GM12801 (cell line): ENCODE data around the gene NAV1.

ENCODE experiments used
- TF ChIP-seq, protein P1 (sequence below): IDR thresholded peaks from one replicate; pipeline ENCODE4 v1.5.1; 2011; ENCODE audit warnings: control low read depth; ENCODE audit not compliant: insufficient read length; ENCODE audit errors: extremely low read depth

NAV1 gene

DNA sequence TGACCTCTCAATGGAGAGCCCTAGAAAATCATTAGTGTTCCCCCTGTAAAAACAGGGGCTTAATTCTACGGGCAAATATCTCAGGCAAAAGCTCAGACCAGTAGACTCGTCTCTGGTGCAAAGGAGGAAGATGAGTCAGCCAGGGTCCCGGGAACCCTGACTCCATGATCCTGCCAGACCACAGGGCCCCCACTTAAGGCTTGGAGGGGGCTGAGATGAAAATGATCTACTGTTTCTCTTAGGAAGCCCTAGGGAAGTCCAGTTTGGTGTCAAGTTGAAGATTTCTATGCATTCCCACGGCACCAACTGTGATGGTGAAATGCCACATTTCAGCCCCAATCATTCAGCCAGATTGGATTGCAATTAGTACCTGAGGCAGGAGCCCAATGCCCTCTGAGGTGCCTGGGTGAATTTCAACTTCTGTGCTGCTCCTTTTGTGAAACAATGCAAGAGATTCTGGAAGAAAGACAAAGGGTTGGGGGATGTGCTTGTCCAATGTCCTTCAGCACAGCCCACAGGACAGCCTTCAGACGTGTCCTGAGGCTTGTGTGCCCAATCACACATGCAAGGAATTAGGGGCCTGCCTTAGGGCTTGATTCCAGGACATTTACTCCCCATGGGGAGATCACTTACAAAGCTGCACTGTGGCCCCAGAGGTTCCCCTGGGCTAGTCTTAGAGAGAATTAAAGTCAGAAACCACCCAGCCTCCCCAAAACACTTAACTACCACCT lies 18.1 kb downstream of the NAV1 start:
- TF ChIP-seq, protein P1, sequence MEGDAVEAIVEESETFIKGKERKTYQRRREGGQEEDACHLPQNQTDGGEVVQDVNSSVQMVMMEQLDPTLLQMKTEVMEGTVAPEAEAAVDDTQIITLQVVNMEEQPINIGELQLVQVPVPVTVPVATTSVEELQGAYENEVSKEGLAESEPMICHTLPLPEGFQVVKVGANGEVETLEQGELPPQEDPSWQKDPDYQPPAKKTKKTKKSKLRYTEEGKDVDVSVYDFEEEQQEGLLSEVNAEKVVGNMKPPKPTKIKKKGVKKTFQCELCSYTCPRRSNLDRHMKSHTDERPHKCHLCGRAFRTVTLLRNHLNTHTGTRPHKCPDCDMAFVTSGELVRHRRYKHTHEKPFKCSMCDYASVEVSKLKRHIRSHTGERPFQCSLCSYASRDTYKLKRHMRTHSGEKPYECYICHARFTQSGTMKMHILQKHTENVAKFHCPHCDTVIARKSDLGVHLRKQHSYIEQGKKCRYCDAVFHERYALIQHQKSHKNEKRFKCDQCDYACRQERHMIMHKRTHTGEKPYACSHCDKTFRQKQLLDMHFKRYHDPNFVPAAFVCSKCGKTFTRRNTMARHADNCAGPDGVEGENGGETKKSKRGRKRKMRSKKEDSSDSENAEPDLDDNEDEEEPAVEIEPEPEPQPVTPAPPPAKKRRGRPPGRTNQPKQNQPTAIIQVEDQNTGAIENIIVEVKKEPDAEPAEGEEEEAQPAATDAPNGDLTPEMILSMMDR, result no peak

DNA sequence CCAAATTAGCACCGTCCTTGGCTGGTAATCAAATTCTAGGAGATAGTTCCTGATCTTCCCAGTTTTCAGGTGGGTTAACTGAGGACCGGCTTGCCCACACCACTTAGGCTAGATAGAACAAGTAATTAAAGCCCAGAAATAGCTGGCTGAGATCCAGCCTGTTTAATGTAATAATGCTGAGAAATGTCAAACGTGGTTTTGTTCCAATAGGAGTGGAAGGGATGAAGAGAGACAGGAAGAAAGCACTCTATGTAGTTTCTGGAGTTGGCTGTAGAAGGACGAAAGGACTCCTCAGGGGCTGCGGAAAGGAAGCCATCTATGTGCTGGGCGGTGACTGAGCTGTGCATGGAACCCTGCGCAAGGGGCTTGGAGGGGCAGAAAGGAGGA lies 18.6 kb downstream of the NAV1 start:
- TF ChIP-seq, protein P1, result no peak

DNA sequence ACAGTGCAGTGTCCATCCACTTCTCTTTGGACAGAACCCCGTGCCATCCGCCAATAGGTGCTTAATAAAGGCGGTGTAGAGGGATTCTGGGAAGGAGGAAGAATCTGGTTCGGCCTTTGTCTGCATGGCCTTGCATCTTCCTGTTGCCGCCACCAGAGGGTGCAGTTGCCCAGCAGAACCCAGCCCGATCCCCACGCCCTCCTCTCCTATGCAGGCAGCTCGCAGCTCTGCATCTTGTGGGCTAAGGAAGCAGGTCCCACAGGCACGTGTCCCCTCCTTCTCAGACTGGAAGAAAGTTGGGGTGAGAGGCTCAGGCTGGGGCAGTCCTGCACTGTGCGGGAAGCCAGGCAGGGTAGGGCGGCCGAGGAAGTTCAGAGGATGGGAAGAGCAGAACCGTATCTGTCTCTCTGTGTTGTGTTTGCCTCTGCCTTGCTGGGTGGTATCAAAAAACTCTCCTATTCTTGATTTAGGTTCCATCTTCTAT lies 20.8 kb downstream of the NAV1 start:
- TF ChIP-seq, protein P1, result no peak

DNA sequence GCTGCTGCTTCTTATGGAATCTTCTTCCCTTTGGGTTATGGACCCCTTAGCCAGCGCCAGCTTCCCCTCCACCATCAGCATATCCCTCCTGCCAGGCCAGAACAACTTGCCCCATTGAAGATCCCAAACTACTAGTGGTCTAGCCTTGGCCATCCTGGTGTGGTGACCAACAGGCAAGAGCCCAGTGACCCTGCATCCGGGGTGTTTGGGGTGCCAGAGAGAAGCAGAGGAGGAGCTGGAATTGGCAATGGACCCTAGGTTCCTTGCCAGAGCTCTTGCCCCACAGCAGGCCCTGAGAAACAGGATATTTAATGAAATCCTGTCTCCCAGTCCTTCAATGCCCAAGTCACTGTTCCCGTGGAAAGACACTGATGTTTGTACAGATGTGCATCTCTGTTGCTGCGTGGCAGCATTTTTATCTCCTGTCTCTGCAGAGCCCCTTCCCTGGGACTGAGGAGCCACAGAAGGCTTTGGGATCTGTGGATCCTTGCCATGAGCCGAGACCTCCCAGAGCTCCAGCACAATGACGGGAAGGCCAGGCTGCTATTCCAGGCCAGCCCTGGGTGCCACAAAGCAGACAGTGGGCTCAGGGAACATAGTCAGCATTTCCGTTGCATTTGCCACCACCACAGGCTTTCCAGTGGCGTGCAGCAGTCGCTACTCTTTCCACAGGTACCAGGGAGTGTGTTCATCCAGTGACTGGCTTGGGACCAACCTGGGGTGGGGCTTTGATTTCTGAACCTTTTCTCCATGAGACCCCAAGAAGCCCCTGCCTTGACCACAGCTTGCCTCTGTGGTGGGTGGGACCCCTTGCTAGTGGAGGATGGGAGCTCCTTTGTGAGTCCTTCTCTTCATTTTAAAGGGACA lies 21.6 kb downstream of the NAV1 start:
- TF ChIP-seq, protein P1, result no peak

DNA sequence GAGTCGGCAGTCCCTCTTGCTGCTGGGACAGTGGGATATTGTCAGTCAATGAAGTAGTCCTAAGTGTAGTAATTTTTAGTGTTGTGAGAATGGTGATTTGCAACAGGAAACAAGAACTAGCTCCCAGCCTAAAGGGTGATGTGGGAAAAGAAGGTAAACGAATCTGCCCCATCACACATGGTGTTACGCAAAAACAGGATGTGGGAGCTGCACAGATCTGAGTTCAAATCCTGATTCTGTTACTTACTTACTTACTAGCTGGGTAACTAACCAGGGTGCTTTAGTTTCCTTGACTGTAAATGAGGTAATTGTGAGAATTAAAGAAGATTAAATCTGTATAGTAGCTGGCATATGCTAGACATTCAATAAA lies 22.3 kb downstream of the NAV1 start:
- TF ChIP-seq, protein P1, result no peak

DNA sequence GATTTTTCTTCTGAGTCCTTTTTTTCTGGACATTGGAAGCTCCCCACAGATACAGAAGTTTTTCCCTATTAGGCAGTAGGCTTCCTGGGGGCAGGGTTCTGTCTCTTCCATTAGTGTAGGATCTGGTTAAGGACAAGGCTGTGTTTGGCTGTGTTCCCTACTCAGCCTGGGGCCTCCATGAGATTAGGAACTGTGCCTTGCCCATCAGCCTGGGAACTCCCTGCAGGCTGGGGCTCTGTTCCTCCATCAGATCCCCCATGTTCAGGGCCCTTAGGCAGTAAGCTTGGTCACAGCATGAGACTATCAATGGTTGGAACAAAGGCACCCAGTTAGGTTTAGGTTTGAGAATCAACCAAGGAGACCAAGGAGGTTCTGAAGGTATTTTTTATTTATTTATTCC lies 22.7 kb downstream of the NAV1 start:
- TF ChIP-seq, protein P1, result no peak

DNA sequence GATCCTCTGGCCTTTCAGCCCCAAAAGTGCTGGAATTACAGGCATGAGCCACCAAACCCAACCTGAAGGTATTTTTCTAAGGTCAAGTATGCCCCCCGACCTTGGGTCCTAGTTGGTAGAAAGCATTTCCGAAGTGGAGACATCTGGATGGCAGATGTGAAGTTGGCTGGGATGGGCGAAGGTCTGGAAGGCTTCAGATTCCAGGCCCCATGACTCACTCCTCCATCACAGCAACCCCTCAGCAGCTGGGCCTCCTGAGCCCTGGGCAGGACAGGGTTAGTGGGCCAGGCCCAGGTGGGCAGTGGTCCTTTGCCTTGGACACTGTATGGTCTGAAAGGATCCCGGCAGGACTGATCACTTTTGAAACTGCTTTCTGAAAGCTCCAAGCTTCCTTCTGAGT lies 23.3 kb downstream of the NAV1 start:
- TF ChIP-seq, protein P1, result no peak
